ENCODE results near the gene TLE2.
"Not testable (repeated sequence)": the region's sequence is repeated elsewhere in the genome, so short reads cannot be mapped to it uniquely, and the experiment has no call there.

TLE2 gene

GRCh38 chr19:3012621-3013262 lies 16.3 kb downstream of the TLE2 start:
- no peak for DNase-seq

DNA sequence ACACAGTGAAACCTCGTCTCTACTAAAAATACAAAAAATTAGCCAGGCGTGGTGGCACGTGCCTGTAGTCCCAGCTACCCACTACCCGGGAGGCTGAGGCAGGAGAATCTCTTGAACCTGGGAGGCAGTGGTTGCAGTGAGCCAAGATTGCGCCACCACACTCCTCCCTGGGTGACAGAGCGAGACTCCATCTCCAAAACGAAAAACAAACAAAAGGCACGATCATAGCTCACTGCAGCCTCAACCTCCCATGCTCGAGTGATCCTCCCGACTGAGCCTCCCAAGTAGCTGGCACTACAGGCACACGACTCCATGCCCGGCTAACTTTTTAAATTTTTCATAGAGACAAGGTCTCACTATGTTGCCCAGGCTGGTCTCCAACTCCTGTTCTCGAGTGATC lies 17.0 kb downstream of the TLE2 start:
- DNase-seq, result not testable (repeated sequence)

- DNase-seq, result no peak
Observed at GRCh38 chr19:3010871-3011270, 18.2 kb downstream of the TLE2 start.

DNA sequence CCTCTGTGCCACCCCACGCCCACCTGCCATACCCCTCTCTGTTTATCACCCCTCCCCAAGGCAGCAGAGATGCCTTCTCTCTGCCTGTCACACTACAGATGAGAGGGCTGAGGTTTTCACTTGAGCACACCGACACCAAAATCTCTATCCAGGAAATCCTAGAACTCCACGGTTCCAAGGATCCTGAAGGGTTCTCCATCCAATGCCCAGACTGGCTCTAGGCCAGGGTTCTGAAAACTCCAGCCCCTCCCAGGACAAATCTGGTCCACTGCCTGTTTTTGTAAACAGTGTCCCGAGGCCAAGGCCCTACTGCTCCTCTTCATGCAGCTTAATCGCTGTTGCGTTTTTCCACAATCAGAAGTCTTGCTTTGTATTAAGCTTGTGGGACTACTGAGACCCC lies 20.1 kb downstream of the TLE2 start:
- DNase-seq, result no peak

DNA sequence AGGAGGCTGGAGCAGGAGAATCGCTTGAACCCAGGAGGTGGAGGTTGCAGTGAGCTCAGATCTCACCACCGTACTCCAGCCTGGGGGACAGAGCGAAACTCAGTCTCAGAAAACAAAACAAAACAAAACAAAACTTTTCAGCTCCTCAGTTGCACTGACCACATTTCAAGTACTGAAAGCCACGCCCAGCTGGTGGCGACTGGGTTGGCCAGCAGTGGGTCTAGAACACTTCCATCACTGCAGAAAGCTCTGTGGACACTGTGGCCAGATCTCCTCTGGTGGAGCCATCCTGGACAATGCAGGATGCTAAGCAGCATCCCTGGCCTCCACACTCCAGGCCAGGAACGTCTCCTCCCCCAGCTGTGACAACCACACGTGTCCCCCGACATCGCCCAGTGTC lies 21.1 kb downstream of the TLE2 start:
- no peak for DNase-seq

GRCh38 chr19:3006075-3006767 lies 22.9 kb downstream of the TLE2 start:
- DNase-seq, result peak in 1 of 5 experiments; percentile 14

DNA sequence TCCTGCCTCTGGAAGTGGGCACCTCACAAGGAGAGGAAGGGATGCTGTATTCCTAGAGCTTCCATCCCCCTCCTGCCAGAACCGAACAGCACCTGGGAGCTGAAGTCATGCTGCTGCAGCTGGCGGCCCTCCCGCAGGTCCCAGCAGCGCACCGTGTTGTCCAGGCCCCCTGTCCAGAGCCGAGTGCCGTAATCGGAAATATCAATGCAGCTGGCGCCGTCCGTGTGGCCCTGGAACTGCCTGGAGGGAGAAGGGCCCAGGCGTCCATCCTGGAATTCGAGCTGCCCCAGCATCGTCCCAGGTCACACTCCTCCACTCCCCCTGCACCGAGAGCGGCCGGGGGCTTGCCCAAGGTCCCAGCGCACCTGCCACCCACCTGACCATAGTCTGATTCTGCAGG lies 23.7 kb downstream of the TLE2 start:
- DNase-seq, result no peak

- DNase-seq, result no peak
Observed at GRCh38 chr19:3004522-3004921, 24.6 kb downstream of the TLE2 start.

GRCh38 chr19:3003046-3003445 lies 26.0 kb downstream of the TLE2 start:
- no peak for DNase-seq

GRCh38 chr19:3001235-3001800 lies 27.8 kb downstream of the TLE2 start:
- no peak for DNase-seq

DNA sequence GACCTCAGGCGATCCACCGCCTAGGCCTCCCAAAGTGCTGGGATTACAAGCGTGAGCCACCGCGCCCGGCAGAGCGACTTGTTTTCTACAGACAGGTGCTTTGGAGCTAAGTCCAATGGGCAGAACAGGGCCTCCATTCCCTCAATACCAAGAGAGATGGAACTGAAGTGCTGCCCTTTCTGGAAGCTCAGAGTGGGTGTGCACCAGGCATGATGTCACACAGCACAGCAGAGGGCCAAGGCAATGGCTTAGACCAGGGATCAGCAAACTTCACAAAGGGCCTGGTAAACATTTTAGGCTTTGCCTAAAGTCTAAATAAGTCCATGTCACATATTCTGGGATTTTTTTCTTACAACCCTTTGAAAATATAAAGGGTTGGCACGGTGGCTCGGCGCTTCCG lies 30.4 kb downstream of the TLE2 start:
- DNase-seq, result no peak

- DNase-seq, result no peak
Observed at GRCh38 chr19:2997720-2998119, 31.4 kb downstream of the TLE2 start.

- DNase-seq, result no peak
Observed at GRCh38 chr19:2994588-2995131, 34.4 kb downstream of the TLE2 start.

- no peak for DNase-seq
Observed at GRCh38 chr19:2993579-2993978, 35.5 kb downstream of the TLE2 start.

DNA sequence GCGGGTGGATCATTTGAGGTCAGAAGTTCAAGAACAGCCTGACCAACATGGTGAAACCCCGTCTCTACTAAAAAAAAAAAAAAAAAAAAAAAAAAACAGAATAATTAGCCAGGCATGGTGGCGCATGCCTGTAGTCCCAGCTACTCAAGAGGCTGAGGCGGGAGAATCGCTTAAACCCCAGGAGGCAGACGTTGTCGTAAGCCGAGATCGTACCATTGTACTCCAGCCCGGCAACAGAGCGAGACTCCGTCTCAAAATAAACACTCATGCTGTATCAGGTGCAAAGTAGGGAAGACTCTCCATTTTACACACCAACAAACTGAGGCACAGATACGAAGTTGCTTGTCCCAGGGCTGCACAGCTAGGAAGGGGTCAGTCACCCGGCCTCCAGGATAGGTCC lies 36.1 kb downstream of the TLE2 start:
- no peak for DNase-seq

- not testable (repeated sequence) for DNase-seq
Observed at GRCh38 chr19:2992333-2992732, 36.7 kb downstream of the TLE2 start.

- no peak for DNase-seq
Observed at GRCh38 chr19:2989236-2989946, 39.7 kb downstream of the TLE2 start.

GRCh38 chr19:2988568-2988967 lies 40.5 kb downstream of the TLE2 start:
- no peak for DNase-seq

GRCh38 chr19:2987797-2988196 lies 41.3 kb downstream of the TLE2 start:
- no peak for DNase-seq

DNA sequence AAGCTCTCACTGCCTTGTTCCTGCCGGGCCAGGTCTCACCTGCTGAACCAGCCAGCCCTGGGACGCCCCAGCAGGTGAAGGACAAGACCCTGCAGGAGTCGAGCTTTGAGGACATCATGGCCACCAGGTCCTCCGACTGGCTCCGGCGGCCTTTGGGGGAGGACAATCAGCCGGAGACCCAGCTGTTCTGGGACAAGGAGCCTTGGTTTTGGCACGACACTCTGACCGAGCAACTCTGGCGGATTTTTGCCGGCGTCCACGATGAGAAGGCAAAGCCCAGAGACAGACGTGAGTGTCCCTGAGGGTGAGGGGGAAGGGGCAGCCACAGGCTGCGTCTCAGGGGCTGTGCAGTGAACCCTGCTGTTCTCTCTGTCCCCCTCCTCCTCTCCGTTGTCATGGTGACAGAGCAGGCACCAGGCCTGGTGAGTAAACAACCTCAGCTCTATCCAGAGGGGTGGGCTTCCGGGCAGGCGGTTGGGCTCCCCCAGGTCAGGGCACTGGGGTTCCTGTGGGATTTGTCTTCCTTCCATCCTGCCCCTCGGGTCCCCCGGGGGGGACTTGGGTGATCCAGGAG lies 42.0 kb downstream of the TLE2 start:
- no peak for DNase-seq

- no peak for DNase-seq
Observed at GRCh38 chr19:2984215-2984528, 44.9 kb downstream of the TLE2 start.

GRCh38 chr19:2983351-2984214 lies 45.5 kb downstream of the TLE2 start:
- DNase-seq, result no peak
